H1 (cell line): ENCODE results near the gene GATAD2B. TPM values are rescaled to one million over a fixed set of nuclear protein-coding genes. Genes with fewer than 3 reads are reported as not detected.

ENCODE experiments used
- ASH2L ChIP-seq: fragments of 200-600, 300-600 bp; sonication (generic); IDR thresholded peaks from one replicate; pipeline ENCODE4 v1.7.1; 2017; ENCODE audit warnings: low read length
- BRCA1 ChIP-seq: IDR thresholded peaks from 2 replicates; pipeline ENCODE4 v1.6.1; 2012; ENCODE audit warnings: low read depth, low read length, improper control_type of control experiment
- HDAC6 ChIP-seq: IDR thresholded peaks from one replicate; pipeline ENCODE4 v1.7.1; 2012; ENCODE audit warnings: low read depth, mild to moderate bottlenecking, inconsistent platforms, low read length, moderate library complexity
- NANOG ChIP-seq: IDR thresholded peaks from 2 replicates; pipeline ENCODE4 v1.6.1; 2011; ENCODE audit warnings: low read length, low read depth, mild to moderate bottlenecking, inconsistent platforms; ENCODE audit not compliant: insufficient read depth, poor library complexity, severe bottlenecking
- RAD21 ChIP-seq, 2 experiments: IDR thresholded peaks in 1 of 2; conservative IDR thresholded peaks in 1 of 2; 2 replicates each; pipeline ENCODE4 v1.6.1; 2011; ENCODE audit warnings: low read depth in 2 of 2, low read length in 2 of 2, improper control_type of control experiment in 1 of 2, inconsistent platforms in 1 of 2, mild to moderate bottlenecking in 1 of 2, moderate library complexity in 1 of 2
- RBBP5 ChIP-seq: IDR thresholded peaks from 2 replicates; pipeline ENCODE4 v1.7.1; 2012; ENCODE audit warnings: low read depth, mild to moderate bottlenecking, inconsistent platforms, low read length, moderate library complexity, borderline replicate concordance
- RFX5 ChIP-seq: IDR thresholded peaks from 2 replicates; pipeline ENCODE4 v1.6.1; 2011; ENCODE audit warnings: low read depth, low read length, improper control_type of control experiment, borderline replicate concordance
- RNF2 ChIP-seq: fragments of 200-900, 300-1000 bp; sonication (generic); IDR thresholded peaks from 2 replicates; pipeline ENCODE4 v1.7.1; 2016; ENCODE audit warnings: borderline replicate concordance, low read depth, mild to moderate bottlenecking, antibody characterized with exemption, low read length; ENCODE audit not compliant: poor library complexity, severe bottlenecking; ENCODE audit errors: missing control alignments
- SAP30 ChIP-seq: fragments of 300-600 bp; sonication (generic); IDR thresholded peaks from 2 replicates; pipeline ENCODE4 v1.7.1; 2012; ENCODE audit warnings: low read length, moderate library complexity, mild to moderate bottlenecking, inconsistent platforms; ENCODE audit not compliant: insufficient read depth, insufficient replicate concordance
- polyA plus RNA-seq, 7 experiments: library from polyadenylated mRNA; depleted of rRNA in 3 of 7; stranded (reverse) in 5 of 7; unstranded in 2 of 7; fragments of >200 nt in 5 of 7; fragments of 200-250 nt in 2 of 7; gene quantifications; 1 replicate in 5 of 7; 2 replicates in 1 of 7; 4 replicates in 1 of 7; pipeline versions ENCODE4 v1.2.1 to v1.2.3, GENCODE V29; 2011 to 2013; ENCODE audit warnings: missing spikeins in 2 of 7, mixed read lengths in 2 of 7
- total RNA-seq: library from RNA; stranded (reverse); fragmentation: NEBNext Ultra II Directional; extraction: Animal tissue kit (Norgen Biotek cat#: 25700); gene quantifications from 2 replicates; pipeline ENCODE4 v1.2.1, GENCODE V29; 2021

Gene GATAD2B
- total and polyA plus RNA-seq, 2 of the 8 experiments (the other 6 are each of a cell fraction or from before 2014, with no cell fraction given): 8.4 to 39.1 TPM

DNA sequence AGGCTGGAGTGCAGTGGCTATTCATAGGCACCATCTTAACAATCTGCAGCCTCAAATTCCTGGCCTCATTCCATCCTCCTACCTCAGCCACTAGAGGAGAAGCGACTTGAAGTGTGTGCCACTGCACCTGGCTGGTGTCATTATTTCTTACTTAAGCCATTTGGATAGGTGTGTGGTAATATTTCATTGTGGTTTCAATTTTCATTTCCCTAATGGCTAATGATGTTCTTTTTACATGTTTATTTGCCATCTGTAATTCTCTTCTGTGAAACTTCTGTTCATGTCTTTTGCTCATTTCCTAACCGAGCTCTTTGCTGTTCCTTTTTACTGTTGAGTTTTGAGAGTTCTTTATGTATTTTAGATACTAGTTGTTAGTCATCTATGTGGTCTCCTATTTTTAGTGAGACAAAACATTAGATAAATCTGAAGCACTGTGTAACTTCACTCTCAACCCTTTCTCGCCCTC lies 80.7 kb downstream of the GATAD2B start (continued):
- TF ChIP-seq SAP30 (no peak), RBBP5 (no peak), RNF2 (no peak), ASH2L (no peak), BRCA1 (no peak), HDAC6 (no peak), RAD21 (IDR thresholded peaks at IDR 0.05 in 1 of 2, conservative IDR thresholded peaks at IDR 0.05 in 1 of 2; ENCODE audit: low read depth in 2 of 2, low read length in 2 of 2) (no peak), NANOG (no peak), RFX5 (no peak)
